Smooth muscle cell (in vitro differentiated cells): ENCODE measurements around the gene ATR. TPM values are rescaled to one million over a fixed set of nuclear protein-coding genes. Genes with fewer than 3 reads are reported as not detected.

Experiments
- DNase-seq: peaks from one replicate; lab custom pipeline; 2025; ENCODE audit not compliant: unreplicated experiment; lab: John Stamatoyannopoulos, UW
- H2AFZ ChIP-seq: fragments of 200-600 bp; sonication (generic); 2 replicates; pipeline ENCODE4 v1.6.0; 2016; ENCODE audit warnings: antibody characterized with exemption, low read depth, mild to moderate bottlenecking
- H3F3A ChIP-seq: fragments of 200-600 bp; sonication (generic); 2 replicates; pipeline ENCODE4 v1.6.0; 2017; ENCODE audit warnings: antibody characterized with exemption, low read depth
- H3K27ac ChIP-seq: fragments of 200-600 bp; sonication (generic); 2 replicates; pipeline ENCODE4 v1.5.1; 2016; ENCODE audit warnings: low read depth, mild to moderate bottlenecking
- H3K27me3 ChIP-seq: fragments of 200-600 bp; sonication (generic); 2 replicates; pipeline ENCODE4 v1.6.1; 2016; ENCODE audit warnings: low read depth, mild to moderate bottlenecking
- H3K36me3 ChIP-seq: fragments of 200-600 bp; sonication (generic); 2 replicates; pipeline ENCODE4 v1.5.1; 2016; ENCODE audit warnings: low read depth
- H3K4me1 ChIP-seq: fragments of 200-600 bp; sonication (generic); 2 replicates; pipeline ENCODE4 v1.5.1; 2016; ENCODE audit warnings: low read depth
- H3K4me2 ChIP-seq: fragments of 200-600 bp; sonication (generic); 2 replicates; pipeline ENCODE4 v1.6.0; 2016; ENCODE audit warnings: mild to moderate bottlenecking
- H3K4me3 ChIP-seq: fragments of 200-600 bp; sonication (generic); 2 replicates; pipeline ENCODE4 v1.5.1; 2016; ENCODE audit warnings: mild to moderate bottlenecking
- H3K79me2 ChIP-seq: fragments of 200-600 bp; sonication (generic); 2 replicates; pipeline ENCODE4 v1.6.0; 2016; ENCODE audit warnings: low read depth, mild to moderate bottlenecking
- H3K9ac ChIP-seq: fragments of 200-600 bp; sonication (generic); 2 replicates; pipeline ENCODE4 v1.6.0; 2016; ENCODE audit warnings: low read depth
- H3K9me3 ChIP-seq: fragments of 200-600 bp; sonication (generic); replicated peaks from 2 replicates; pipeline ENCODE4 v1.5.1; 2016; ENCODE audit warnings: low read depth
- H4K20me1 ChIP-seq: fragments of 200-600 bp; sonication (generic); 2 replicates; pipeline ENCODE4 v1.6.0; 2016; ENCODE audit warnings: low read depth
- CTCF ChIP-seq: fragments of 200-600 bp; sonication (generic); IDR thresholded peaks from 2 replicates; pipeline ENCODE4 v1.5.1; 2017; ENCODE audit warnings: borderline replicate concordance, mild to moderate bottlenecking, antibody characterized with exemption; ENCODE audit not compliant: insufficient read depth, poor library complexity, severe bottlenecking
- WGBS: methylation state at CpG from one replicate; pipeline ENCODE4 v1.1.7; 2016; ENCODE audit warnings: low lambda C conversion rate; 5-methylcytosine and 5-hydroxymethylcytosine counted together
- polyA plus RNA-seq: library from polyadenylated mRNA; unstranded; fragments of >200 nt; fragmentation: Nextera tagmentation; extraction: Ambion mirVana; gene quantifications from 2 replicates; pipeline ENCODE4 v1.2.1, GENCODE V29; 2016
- total RNA-seq: library from RNA; depleted of rRNA; stranded (reverse); fragments of >200 nt; gene quantifications from 2 replicates; pipeline ENCODE4 v1.2.3, GENCODE V29; 2014

The ATR gene
- total and polyA plus RNA-seq, 2 experiments from 2014 or later = 8.8 to 22.5 TPM

GRCh38 chr3:142502187-142502985 is 76.1 kb downstream of the ATR start:
- H3K4me3 ChIP-seq = no peak overlapping the region
- no peak overlapping the region for H3K9ac ChIP-seq
- no peak overlapping the region for H3K27ac ChIP-seq
- no peaks in the 10 kb centered on the region for H3K27me3 ChIP-seq
- no peaks in the 10 kb centered on the region for H4K20me1 ChIP-seq
- no peak for TF ChIP-seq CTCF
- 98% methylated on average over 2 of the region's 2 CpGs for WGBS
- H3K36me3 ChIP-seq = peaks cover 8% of the 10 kb centered on the region
- no peaks in the 10 kb centered on the region for H3K4me1 ChIP-seq
- no peaks in the 10 kb centered on the region for H3K9me3 ChIP-seq
- H3K4me2 ChIP-seq = no peak overlapping the region
- no peak for DNase-seq
- H3F3A ChIP-seq = no peaks in the 10 kb centered on the region
- no peak overlapping the region for H2AFZ ChIP-seq
- no peaks in the 10 kb centered on the region for H3K79me2 ChIP-seq

DNA sequence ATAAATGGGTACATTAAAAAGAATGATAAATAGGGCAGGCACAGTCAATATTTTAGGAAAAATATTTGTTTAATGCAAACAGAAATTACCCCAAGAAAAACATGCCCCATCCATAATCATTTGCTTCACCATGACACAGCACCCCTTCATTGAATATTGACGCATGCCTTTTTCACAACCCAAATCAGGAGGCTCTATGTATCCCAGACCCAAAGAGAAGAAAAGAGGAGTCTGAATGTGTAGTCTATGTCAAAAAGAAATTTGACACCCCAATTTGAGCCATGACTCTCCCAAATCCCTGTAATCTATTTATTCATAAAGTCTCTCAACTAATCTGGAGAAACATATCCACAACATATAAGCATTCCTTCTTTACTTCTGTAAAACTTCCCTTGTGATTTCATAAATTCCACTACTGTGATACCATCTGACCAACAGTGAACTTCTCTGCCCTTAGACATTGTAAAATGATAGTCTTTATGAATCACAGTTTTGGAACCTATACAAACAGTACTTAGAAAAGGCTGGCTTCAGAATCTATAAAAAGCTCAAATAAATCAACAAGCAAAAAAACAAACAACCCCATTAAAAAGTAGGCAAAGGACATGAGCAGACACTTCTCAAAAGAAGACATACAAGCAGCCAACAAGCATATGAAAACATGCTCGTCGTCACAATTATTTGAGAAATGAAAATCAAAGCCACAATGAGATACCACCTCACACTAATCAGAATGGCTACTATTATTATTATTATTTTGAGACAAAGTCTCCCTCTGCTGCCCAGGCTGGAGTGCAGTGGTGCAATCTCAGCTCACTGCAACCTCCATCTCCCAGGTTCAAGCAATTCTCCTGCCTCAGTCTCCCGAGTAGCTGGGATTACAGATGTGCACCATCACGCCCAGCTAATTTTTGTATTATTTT is 77.3 kb downstream of the ATR start:
- Histone ChIP-seq H3K27me3 (no peaks in the 10 kb centered on the region), H3K9me3 (no peaks in the 10 kb centered on the region), H3K27ac (peak overlapping the region; percentile 20), H3K4me1 (no peaks in the 10 kb centered on the region), H3F3A (no peaks in the 10 kb centered on the region), H2AFZ (no peak overlapping the region), H3K4me3 (no peak overlapping the region), H3K36me3 (peaks cover 8% of the 10 kb centered on the region), H3K9ac (no peak overlapping the region), H3K4me2 (peak overlapping the region; percentile 14), H4K20me1 (no peaks in the 10 kb centered on the region), H3K79me2 (no peaks in the 10 kb centered on the region)
- WGBS = 77% methylated on average over 5 of the region's 5 CpGs
- DNase-seq = no peak
- TF ChIP-seq CTCF = no peak

DNA sequence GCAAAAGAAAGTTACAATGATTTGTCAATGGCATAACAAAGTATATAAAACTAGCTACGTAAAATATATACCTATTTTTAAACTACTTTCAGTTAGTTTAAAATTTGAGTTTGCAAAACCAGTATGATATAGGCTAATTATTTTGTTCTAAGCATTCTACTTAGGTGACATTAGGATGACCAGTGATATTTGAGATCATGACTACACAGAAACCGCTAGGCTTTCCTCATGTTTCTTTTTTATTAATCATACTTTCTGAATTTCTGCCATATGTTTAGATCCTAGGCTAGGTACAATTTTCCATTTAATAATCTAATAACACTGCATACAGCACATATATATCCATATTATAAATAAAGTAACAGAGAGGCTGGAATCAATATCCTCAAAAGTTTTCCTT is 78.3 kb downstream of the ATR start:
- H3K36me3 ChIP-seq = peaks cover 8% of the 10 kb centered on the region
- no peak overlapping the region for H2AFZ ChIP-seq
- no peaks in the 10 kb centered on the region for H3K27me3 ChIP-seq
- no peaks in the 10 kb centered on the region for H4K20me1 ChIP-seq
- H3K4me3 ChIP-seq = no peak overlapping the region
- WGBS = 100% methylated on average over 2 of the region's 2 CpGs
- no peaks in the 10 kb centered on the region for H3K4me1 ChIP-seq
- no peak overlapping the region for H3K4me2 ChIP-seq
- H3K27ac ChIP-seq = no peak overlapping the region
- TF ChIP-seq CTCF = no peak
- no peaks in the 10 kb centered on the region for H3K9me3 ChIP-seq
- H3K9ac ChIP-seq = no peak overlapping the region
- H3F3A ChIP-seq = no peaks in the 10 kb centered on the region
- DNase-seq = no peak
- H3K79me2 ChIP-seq = no peaks in the 10 kb centered on the region
